Gastrocnemius medialis (tissue), 4 donors: ENCODE results near the gene SNRPB.

Experiments used
- CTCF ChIP-seq, 5 experiments: fragments of 450-650 bp in 3 of 5; fragments of 200-600 bp in 2 of 5; sonication (generic) in 2 of 5; IDR thresholded peaks in 4 of 5; conservative IDR thresholded peaks in 1 of 5; 1 replicate in 4 of 5; 2 replicates in 1 of 5; pipeline ENCODE4 v1.5.1; 2016 to 2019; ENCODE audit warnings: antibody characterized with exemption in 5 of 5, mild to moderate bottlenecking in 3 of 5, moderate library complexity in 3 of 5
- POLR2A ChIP-seq, 2 donors: fragments of 450-650 bp; IDR thresholded peaks; one replicate each; pipeline ENCODE4 v1.6.1; 2017; ENCODE audit warnings: antibody characterized with exemption in 2 of 2, mild to moderate bottlenecking in 2 of 2, moderate library complexity in 2 of 2

- TF ChIP-seq CTCF (IDR thresholded peaks at IDR 0.05 in 4 of 5, conservative IDR thresholded peaks at IDR 0.05 in 1 of 5) (no peak), POLR2A (IDR thresholded peaks at IDR 0.05) (peak; percentile 35 to 52)
Measured at GRCh38 chr20:2508631-2509467, 38.3 kb upstream of the SNRPB start, which contains the start of gene ZNF343.
